Nucleus accumbens (tissue), 56 donors: ENCODE measurements around the gene ZNF777.
"Not testable (repeated sequence)": the region's sequence is repeated elsewhere in the genome, so short reads cannot be mapped to it uniquely, and the experiment has no call there.

Experiments
- DNase-seq, 56 donors: peaks; one replicate each; lab custom pipeline; 2025; lab: John Stamatoyannopoulos, UW

The ZNF777 gene

GRCh38 chr7:149455175-149455950 is 5.5 kb downstream of the ZNF777 start:
- DNase-seq, result no peak

GRCh38 chr7:149454750-149455149 is 6.1 kb downstream of the ZNF777 start:
- no peak for DNase-seq

- no peak for DNase-seq
Observed at GRCh38 chr7:149454006-149454405, 6.9 kb downstream of the ZNF777 start.

- no peak for DNase-seq
Observed at GRCh38 chr7:149450821-149451220, 10.0 kb downstream of the ZNF777 start.

GRCh38 chr7:149449897-149450296 is 11.0 kb downstream of the ZNF777 start:
- no peak for DNase-seq

GRCh38 chr7:149448961-149449360 is 11.9 kb downstream of the ZNF777 start:
- no peak for DNase-seq

- not testable (repeated sequence) for DNase-seq
Observed at GRCh38 chr7:149446026-149446425, 14.8 kb downstream of the ZNF777 start.

GRCh38 chr7:149444287-149444686 is 16.6 kb downstream of the ZNF777 start:
- DNase-seq, result no peak

- DNase-seq, result no peak
Observed at GRCh38 chr7:149443523-149443922, 17.3 kb downstream of the ZNF777 start.

GRCh38 chr7:149442924-149443323 is 17.9 kb downstream of the ZNF777 start:
- no peak for DNase-seq

GRCh38 chr7:149440222-149440621 is 20.6 kb downstream of the ZNF777 start:
- no peak for DNase-seq

- DNase-seq, result no peak
Observed at GRCh38 chr7:149436358-149436757, 24.5 kb downstream of the ZNF777 start.

- no peak for DNase-seq
Observed at GRCh38 chr7:149433124-149433523, 27.7 kb downstream of the ZNF777 start.

GRCh38 chr7:149432121-149432691 is 28.7 kb downstream of the ZNF777 start:
- no peak for DNase-seq

- no peak for DNase-seq
Observed at GRCh38 chr7:149431486-149432120, 29.3 kb downstream of the ZNF777 start.

- DNase-seq, result no peak
Observed at GRCh38 chr7:149430192-149430591, 30.7 kb downstream of the ZNF777 start.

GRCh38 chr7:149427893-149428292 is 33.0 kb downstream of the ZNF777 start:
- no peak for DNase-seq

GRCh38 chr7:149427096-149427680 is 33.7 kb downstream of the ZNF777 start:
- peak in 1 of 56 donors; percentile 15 for DNase-seq

GRCh38 chr7:149423449-149424110 is 37.3 kb downstream of the ZNF777 start:
- no peak for DNase-seq

GRCh38 chr7:149422914-149423301 is 38.0 kb downstream of the ZNF777 start:
- peak in 1 of 56 donors; percentile 11 for DNase-seq
